Activated CD8-positive, alpha-beta memory T cell treated with anti-CD3 and anti-CD28 coated beads for 36 hours (primary cell): ENCODE measurements around the gene PATJ. TPM values are rescaled to one million over a fixed set of nuclear protein-coding genes. Genes with fewer than 3 reads are reported as not detected.

Source experiments
- CTCF ChIA-PET: fragments of 350-600 bp; sonication (Branson Sonifier 250); formaldehyde crosslinking; loops from one replicate; lab custom pipeline; 2021; ENCODE audit warnings: antibody characterized with exemption; lab: Charles Lee
- POLR2A ChIA-PET: fragments of 350-600 bp; sonication (Branson Sonifier 250); formaldehyde crosslinking; loops from one replicate; lab custom pipeline; 2021; ENCODE audit warnings: antibody characterized with exemption; lab: Charles Lee
- total RNA-seq, 2 experiments: library from RNA; stranded (reverse); gene quantifications; one replicate each; pipeline ENCODE4 v1.2.3, GENCODE V29; 2021

Gene PATJ
- total RNA-seq, 2 experiments from 2014 or later = 8.4 to 9.0 TPM

DNA sequence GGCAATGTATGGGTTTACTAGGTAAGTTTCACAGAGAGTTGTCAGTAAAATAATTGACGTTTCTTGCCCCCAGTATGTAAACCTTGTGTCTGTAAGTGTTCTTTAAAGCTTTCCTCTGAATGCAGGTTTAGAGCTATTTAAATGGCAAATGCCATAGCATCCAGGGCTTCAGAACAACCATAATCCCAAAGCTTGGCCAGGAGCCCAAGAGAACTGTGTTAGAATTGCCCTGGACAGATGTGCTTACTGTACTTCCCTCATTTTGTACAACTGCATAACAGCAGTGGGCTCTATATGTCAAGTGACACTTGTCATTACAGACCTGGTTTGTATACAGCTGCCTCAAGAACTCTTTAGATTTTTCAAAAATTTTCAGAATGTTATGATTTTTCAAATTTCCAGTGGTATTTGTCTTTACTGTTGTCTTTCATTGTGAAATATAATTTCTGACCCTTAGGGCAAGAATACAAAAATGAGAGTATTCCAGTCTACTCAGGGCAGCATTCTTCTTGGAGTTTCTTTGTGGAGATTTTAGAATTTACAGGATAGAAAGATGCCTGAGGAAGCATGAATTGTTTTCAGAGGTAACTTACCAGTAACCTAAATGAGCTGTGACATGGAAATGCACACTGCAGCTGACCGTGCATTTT is 315.5 kb downstream of the PATJ start:
- ChIA-PET POLR2A (no interaction called here), CTCF (no interaction called here)

- ChIA-PET CTCF (no interaction called here), POLR2A (no interaction called here)
Observed at GRCh38 chr1:62058956-62059355, 316.7 kb downstream of the PATJ start.

DNA sequence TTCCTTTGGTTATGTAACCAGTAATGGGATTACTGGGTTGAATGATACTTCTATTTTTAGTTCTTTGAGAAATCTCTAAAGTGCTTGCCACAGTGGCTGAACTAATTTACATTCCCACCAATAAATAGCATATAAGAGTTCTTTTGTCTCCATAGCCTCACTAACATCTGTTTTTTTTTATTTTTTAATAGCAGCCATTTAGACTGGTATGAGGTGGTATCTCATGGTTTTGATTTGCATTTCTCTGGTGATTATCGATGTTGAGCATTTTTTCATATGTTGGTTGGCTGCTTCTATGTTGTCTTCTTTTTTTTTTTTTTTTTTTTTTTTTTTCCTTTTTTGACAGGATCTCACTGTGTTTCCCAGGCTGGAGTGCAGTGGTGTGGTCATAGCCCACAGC is 319.8 kb downstream of the PATJ start:
- ChIA-PET CTCF (no interaction called here), POLR2A (no interaction called here)

DNA sequence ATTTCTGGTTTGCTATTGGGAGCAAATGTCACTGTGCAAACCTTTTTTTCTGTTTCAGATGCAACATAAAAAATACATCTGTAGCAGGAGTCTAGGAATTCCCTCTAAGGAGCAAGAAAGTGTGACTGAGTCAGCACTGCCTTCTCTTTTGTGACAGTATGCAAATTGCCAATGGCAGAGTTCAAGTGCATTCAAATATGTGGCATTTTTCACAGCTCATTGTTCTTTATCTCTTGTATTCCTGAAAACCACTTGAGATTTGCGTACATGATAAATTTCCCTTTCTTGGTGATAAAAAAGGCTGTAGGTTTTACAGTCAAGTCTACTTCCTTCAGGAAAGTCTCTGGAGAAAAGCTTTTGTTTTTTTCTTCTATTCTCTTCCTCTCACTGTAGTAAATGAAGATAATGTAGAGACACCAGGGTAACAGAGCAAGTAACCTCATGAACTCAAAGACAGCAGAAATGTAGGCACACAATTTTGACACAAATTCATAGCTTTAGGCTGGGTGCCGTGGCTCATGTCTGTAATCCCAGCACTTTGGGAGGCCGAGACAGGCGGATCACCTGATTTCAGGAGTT is 322.6 kb downstream of the PATJ start:
- CTCF ChIA-PET = no interaction called here

DNA sequence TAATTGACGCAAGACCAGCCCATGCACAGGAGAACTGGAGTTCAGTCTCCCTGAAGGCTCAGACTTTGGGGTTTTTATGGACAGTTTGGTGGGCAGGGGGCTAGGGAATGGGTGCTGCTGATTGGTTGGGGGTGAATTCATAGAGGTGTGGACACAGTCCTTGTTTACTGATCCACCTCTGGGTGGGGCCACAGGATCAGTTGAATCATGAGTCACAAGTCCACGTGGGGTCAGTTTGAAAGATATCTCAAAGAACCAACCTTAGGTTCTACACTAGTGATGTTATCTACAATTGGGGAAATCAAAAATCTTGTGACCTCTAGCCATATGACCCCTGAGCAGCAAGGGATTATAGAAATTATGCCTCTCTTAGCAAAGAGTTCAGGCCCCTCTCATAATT is 324.4 kb downstream of the PATJ start:
- CTCF ChIA-PET = no interaction called here
- POLR2A ChIA-PET = interaction anchor here (0.7 kb wide), 1 partner anchor 10 kb away, joined by 4 read pairs; no protein-coding TSS in a partner anchor

More for the DNA sequence above, 322.6 kb downstream of the PATJ start:
- POLR2A ChIA-PET = no interaction called here

GRCh38 chr1:62068416-62068843 is 326.1 kb downstream of the PATJ start:
- CTCF ChIA-PET = no interaction called here

DNA sequence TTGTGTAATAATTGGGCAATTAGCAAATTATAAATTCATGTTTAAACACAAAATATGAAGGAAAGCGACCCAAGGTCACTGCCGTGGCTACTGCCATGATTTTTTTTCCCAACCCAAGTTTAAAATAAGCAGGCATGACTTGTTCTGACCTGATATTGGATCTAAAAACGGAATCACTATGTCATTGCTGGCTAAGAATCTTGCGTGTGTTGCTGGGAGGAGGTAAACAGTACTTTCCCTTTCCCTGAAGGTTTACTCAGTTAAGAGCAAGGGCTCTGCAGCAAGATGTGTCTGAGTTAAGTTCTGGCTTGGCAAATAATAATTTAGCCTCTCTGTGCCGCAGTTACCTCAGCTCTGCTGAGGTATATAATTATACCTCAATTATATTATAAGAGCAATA is 326.7 kb downstream of the PATJ start:
- CTCF ChIA-PET = no interaction called here

More at GRCh38 chr1:62068416-62068843, 326.1 kb downstream of the PATJ start:
- POLR2A ChIA-PET = no interaction called here

GRCh38 chr1:62070384-62071011 is 328.2 kb downstream of the PATJ start:
- ChIA-PET POLR2A (no interaction called here), CTCF (no interaction called here)

More for the DNA sequence above, 326.7 kb downstream of the PATJ start:
- POLR2A ChIA-PET = no interaction called here

DNA sequence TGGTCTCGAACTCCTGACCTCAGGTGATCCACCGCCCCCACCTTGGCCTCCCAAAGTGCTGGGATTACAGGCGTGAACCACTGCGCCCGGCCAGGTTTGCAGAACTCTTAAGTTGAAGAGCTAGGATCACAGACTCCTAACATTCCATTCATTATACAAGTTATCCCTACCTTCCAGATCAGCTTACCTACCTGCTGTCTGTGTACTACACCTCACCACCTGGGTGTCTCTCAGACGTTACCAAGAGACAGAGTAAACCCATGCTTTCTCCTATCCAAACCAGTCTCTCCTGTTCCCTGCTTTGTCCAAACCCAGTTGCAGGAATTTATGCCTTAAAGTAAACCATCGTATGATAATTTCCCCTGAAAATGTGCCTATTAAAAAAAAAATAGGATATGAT is 329.4 kb downstream of the PATJ start:
- POLR2A ChIA-PET = no interaction called here
- CTCF ChIA-PET = no interaction called here

GRCh38 chr1:62076286-62076685 is 334.0 kb downstream of the PATJ start:
- ChIA-PET CTCF (no interaction called here), POLR2A (interaction anchor here (0.6 kb wide), 1 partner anchor 9 kb away, joined by 4 read pairs; no protein-coding TSS in a partner anchor)

- POLR2A ChIA-PET = no interaction called here
Observed at GRCh38 chr1:62077821-62078220, 335.5 kb downstream of the PATJ start.

GRCh38 chr1:62082456-62083363 is 340.4 kb downstream of the PATJ start:
- POLR2A ChIA-PET = no interaction called here

More at GRCh38 chr1:62077821-62078220, 335.5 kb downstream of the PATJ start:
- CTCF ChIA-PET = no interaction called here

DNA sequence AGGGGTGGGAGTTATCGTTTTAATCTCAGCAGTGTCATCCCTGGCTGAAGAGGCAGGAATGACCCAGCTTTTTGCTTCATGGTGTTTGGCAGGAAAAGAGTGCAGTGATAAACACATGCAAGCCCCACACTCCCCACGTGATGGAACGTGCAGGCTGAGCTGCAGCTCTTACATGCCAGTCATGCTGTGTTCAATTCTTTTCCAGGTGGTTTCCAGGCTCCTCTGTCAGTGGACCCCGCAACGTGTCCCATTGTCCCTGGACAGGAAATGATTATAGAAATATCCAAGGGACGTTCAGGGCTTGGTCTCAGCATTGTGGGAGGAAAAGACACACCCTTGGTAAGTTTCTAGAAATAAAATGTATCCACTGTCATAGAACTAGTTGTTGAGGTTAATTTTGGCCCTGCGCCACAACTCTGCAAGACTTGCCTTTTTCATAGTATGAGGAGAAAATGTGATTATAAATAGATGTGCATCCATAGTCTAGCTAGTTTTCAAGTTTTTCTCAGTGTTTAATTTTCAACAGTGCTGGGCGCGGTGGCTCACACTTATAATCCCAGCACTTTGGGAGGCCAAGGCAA is 342.1 kb downstream of the PATJ start:
- ChIA-PET POLR2A (no interaction called here), CTCF (interaction anchor here (2.8 kb wide), 1 partner anchor 46 kb away, joined by 9 read pairs; no protein-coding TSS in a partner anchor)

More at GRCh38 chr1:62082456-62083363, 340.4 kb downstream of the PATJ start:
- CTCF ChIA-PET = interaction anchor here (0.7 to 2.8 kb wide), 7 partner anchors 10 to 48 kb away, joined by 3 to 9 read pairs (median 3); no protein-coding TSS in a partner anchor

- CTCF ChIA-PET = no interaction called here
- POLR2A ChIA-PET = no interaction called here
Observed at GRCh38 chr1:62088439-62088838, 346.2 kb downstream of the PATJ start.

- POLR2A ChIA-PET = no interaction called here
- CTCF ChIA-PET = no interaction called here
Observed at GRCh38 chr1:62089570-62089969, 347.3 kb downstream of the PATJ start.

- CTCF ChIA-PET = no interaction called here
- POLR2A ChIA-PET = no interaction called here
Observed at GRCh38 chr1:62090016-62090415, 347.7 kb downstream of the PATJ start.

GRCh38 chr1:62092110-62092509 is 349.8 kb downstream of the PATJ start:
- ChIA-PET POLR2A (no interaction called here), CTCF (interaction anchor here (1.0 kb wide), 1 partner anchor 61 kb away, joined by 3 read pairs; no protein-coding TSS in a partner anchor)

- POLR2A ChIA-PET = no interaction called here
- CTCF ChIA-PET = interaction anchor here (0.7 kb wide), 1 partner anchor 11 kb away, joined by 3 read pairs; no protein-coding TSS in a partner anchor
Observed at GRCh38 chr1:62093261-62093660, 351.0 kb downstream of the PATJ start.

- ChIA-PET POLR2A (no interaction called here), CTCF (interaction anchor here (0.6 kb wide), 1 partner anchor 291 kb away, joined by 3 read pairs; no protein-coding TSS in a partner anchor)
Observed at GRCh38 chr1:62097464-62097863, 355.2 kb downstream of the PATJ start.
